H9 (cell line): ENCODE measurements around the gene TDRD3. TPM values are rescaled to one million over a fixed set of nuclear protein-coding genes. Genes with fewer than 3 reads are reported as not detected.

Experiments used
- DNase-seq: peaks from one replicate; pipeline ENCODE4 v3.0.0-alpha.2; 2017
- H2AFZ ChIP-seq: one replicate; pipeline ENCODE4 v1.6.1; 2013; ENCODE audit warnings: mild to moderate bottlenecking, low read length, control low read depth, moderate library complexity
- H2AK5ac ChIP-seq: 2 replicates; pipeline ENCODE4 v1.6.1; 2013; ENCODE audit warnings: low read length, control low read depth, mixed read lengths; ENCODE audit not compliant: insufficient read length
- H2BK120ac ChIP-seq: one replicate; pipeline ENCODE4 v1.6.1; 2013; ENCODE audit warnings: low read depth, mild to moderate bottlenecking, low read length, control low read depth, inconsistent platforms; ENCODE audit not compliant: poor library complexity, severe bottlenecking
- H2BK12ac ChIP-seq: 2 replicates; pipeline ENCODE4 v1.6.1; 2013; ENCODE audit warnings: low read length, control low read depth, mixed read lengths, low read depth; ENCODE audit not compliant: insufficient read length
- H2BK15ac ChIP-seq: 2 replicates; pipeline ENCODE4 v1.6.1; 2013; ENCODE audit warnings: low read depth, low read length, control low read depth
- H2BK20ac ChIP-seq: one replicate; pipeline ENCODE4 v1.6.1; 2013; ENCODE audit warnings: low read depth, mild to moderate bottlenecking, low read length, control low read depth, inconsistent platforms; ENCODE audit not compliant: poor library complexity, severe bottlenecking
- H2BK5ac ChIP-seq: 2 replicates; pipeline ENCODE4 v1.6.1; 2013; ENCODE audit warnings: low read length, control low read depth, mixed read lengths; ENCODE audit not compliant: insufficient read length
- H3K14ac ChIP-seq: 2 replicates; pipeline ENCODE4 v1.6.1; 2013; ENCODE audit warnings: low read length, control low read depth; ENCODE audit not compliant: insufficient read depth
- H3K18ac ChIP-seq: 2 replicates; pipeline ENCODE4 v1.6.1; 2013; ENCODE audit warnings: low read depth, mild to moderate bottlenecking, mixed read lengths, low read length, control low read depth; ENCODE audit not compliant: insufficient read length
- H3K23ac ChIP-seq: 2 replicates; pipeline ENCODE4 v1.6.1; 2013; ENCODE audit warnings: low read length, control low read depth, mixed read lengths, low read depth; ENCODE audit not compliant: insufficient read length
- H3K23me2 ChIP-seq: 2 replicates; pipeline ENCODE4 v1.6.1; 2013; ENCODE audit warnings: low read depth, mild to moderate bottlenecking, mixed read lengths, low read length, control low read depth; ENCODE audit not compliant: insufficient read length, poor library complexity, severe bottlenecking
- H3K27ac ChIP-seq: 2 replicates; pipeline ENCODE4 v1.5.1; 2013; ENCODE audit warnings: low read length, control low read depth, mixed read lengths, low read depth; ENCODE audit not compliant: insufficient read length
- H3K27me3 ChIP-seq: 2 replicates; pipeline ENCODE4 v1.6.1; 2013; ENCODE audit warnings: low read length, control low read depth, inconsistent platforms; ENCODE audit not compliant: insufficient read depth
- H3K4ac ChIP-seq: 2 replicates; pipeline ENCODE4 v1.6.1; 2013; ENCODE audit warnings: low read depth, mild to moderate bottlenecking, control low read depth, inconsistent platforms, low read length, moderate library complexity
- H3K4me1 ChIP-seq: 2 replicates; pipeline ENCODE4 v1.6.1; 2013; ENCODE audit warnings: low read length, control low read depth, inconsistent platforms; ENCODE audit not compliant: insufficient read depth
- H3K4me2 ChIP-seq: 2 replicates; pipeline ENCODE4 v1.6.1; 2013; ENCODE audit warnings: low read length, control low read depth, mixed read lengths; ENCODE audit not compliant: insufficient read length, insufficient read depth
- H3K56ac ChIP-seq: 2 replicates; pipeline ENCODE4 v1.6.1; 2013; ENCODE audit warnings: low read depth, mild to moderate bottlenecking, mixed read lengths, low read length, control low read depth; ENCODE audit not compliant: insufficient read length
- H3K79me1 ChIP-seq: 2 replicates; pipeline ENCODE4 v1.6.1; 2013; ENCODE audit warnings: low read depth, mild to moderate bottlenecking, moderate library complexity, low read length, control low read depth, inconsistent platforms; ENCODE audit not compliant: insufficient read depth, poor library complexity, severe bottlenecking
- H3K79me2 ChIP-seq: 2 replicates; pipeline ENCODE4 v1.6.1; 2013; ENCODE audit warnings: low read length, control low read depth, inconsistent platforms; ENCODE audit not compliant: insufficient read depth
- H3K9ac ChIP-seq: 2 replicates; pipeline ENCODE4 v1.6.1; 2013; ENCODE audit warnings: low read length, control low read depth, mixed read lengths; ENCODE audit not compliant: insufficient read length; ENCODE audit errors: extremely low read depth
- H3K9me3 ChIP-seq: one replicate; pipeline ENCODE4 v1.6.1; 2013; ENCODE audit warnings: low read depth, low read length, inconsistent platforms; ENCODE audit not compliant: control insufficient read depth
- H3T11ph ChIP-seq: one replicate; pipeline ENCODE4 v1.6.1; 2013; ENCODE audit warnings: mild to moderate bottlenecking, low read length, control low read depth, inconsistent platforms
- H4K20me1 ChIP-seq: one replicate; pipeline ENCODE4 v1.6.1; 2013; ENCODE audit not compliant: control insufficient read depth, insufficient read length, insufficient read depth
- H4K5ac ChIP-seq: 2 replicates; pipeline ENCODE4 v1.6.1; 2013; ENCODE audit warnings: low read depth, mild to moderate bottlenecking, mixed read lengths, low read length, control low read depth; ENCODE audit not compliant: insufficient read length
- H4K8ac ChIP-seq: replicated peaks from 2 replicates; pipeline ENCODE4 v1.6.1; 2013; ENCODE audit warnings: low read length, control low read depth, mixed read lengths, low read depth; ENCODE audit not compliant: insufficient read length
- H4K91ac ChIP-seq: 2 replicates; pipeline ENCODE4 v1.6.1; 2013; ENCODE audit warnings: low read depth, mild to moderate bottlenecking, moderate library complexity, mixed read lengths, low read length, control low read depth; ENCODE audit not compliant: insufficient read length
- H3K27ac Mint-ChIP-seq, 3 experiments: 2 replicates in 2 of 3; 3 replicates in 1 of 3; pipeline ENCODE4 v1.8.0; 2020 to 2021; ENCODE audit warnings: mixed read lengths in 3 of 3, mild to moderate bottlenecking in 1 of 3, moderate library complexity in 1 of 3
- H3K27me3 Mint-ChIP-seq: 2 replicates; pipeline ENCODE4 v1.8.0; 2021; ENCODE audit warnings: low read depth, mild to moderate bottlenecking, moderate library complexity, mixed read lengths
- H3K36me3 Mint-ChIP-seq, 3 experiments: 2 replicates in 2 of 3; 3 replicates in 1 of 3; pipeline ENCODE4 v1.8.0; 2020 to 2021; ENCODE audit warnings: low read depth in 3 of 3, mixed read lengths in 3 of 3; ENCODE audit not compliant: insufficient read depth in 1 of 3
- H3K4me1 Mint-ChIP-seq, 2 experiments: 2 replicates each; pipeline ENCODE4 v1.8.0; 2020; ENCODE audit warnings: mixed read lengths in 2 of 2
- H3K4me3 Mint-ChIP-seq, 2 experiments: 2 replicates in 1 of 2; 3 replicates in 1 of 2; pipeline ENCODE4 v1.8.0; 2020 to 2021; ENCODE audit warnings: mild to moderate bottlenecking in 2 of 2, mixed read lengths in 2 of 2, moderate library complexity in 1 of 2
- H3K9me3 Mint-ChIP-seq, 2 experiments: 2 replicates in 1 of 2; 3 replicates in 1 of 2; pipeline ENCODE4 v1.8.0; 2020; ENCODE audit warnings: mild to moderate bottlenecking in 2 of 2, mixed read lengths in 2 of 2, moderate library complexity in 1 of 2
- total RNA-seq: library from RNA; stranded (reverse); gene quantifications from 2 replicates; pipeline ENCODE4 v1.2.1, GENCODE V29; 2021
- TF ChIP-seq, protein P1 (sequence below): fragments of 200-600 bp; sonication (generic); conservative IDR thresholded peaks from 3 replicates; pipeline ENCODE4 v1.8.0; 2021; ENCODE audit warnings: antibody characterized with exemption, mild to moderate bottlenecking

Gene TDRD3
- total RNA-seq, 1 experiment from 2014 or later, result 16.1 TPM

- Mint-ChIP-seq H3K4me3 (no peak overlapping the region), H3K4me1 (peaks cover 43 to 46% of the 10 kb centered on the region in 2 experiments), H3K27ac (peak overlapping the region; percentile 7 to 99 (median 65); a peak in 6 of 7 replicates), H3K36me3 (peaks cover 24 to 29% (median 29%) of the 10 kb centered on the region in 3 experiments), H3K27me3 (no peaks in the 10 kb centered on the region), H3K9me3 (peaks cover 10 to 13% of the 10 kb centered on the region in 2 experiments; a peak in 4 of 5 replicates)
- Histone ChIP-seq H2BK5ac (no peak overlapping the region), H2AK5ac (peak overlapping the region; percentile 91), H3K4me1 (peaks cover 8% of the 10 kb centered on the region), H3K4me2 (no peak overlapping the region), H2BK20ac (no peak overlapping the region), H3K56ac (no peak overlapping the region), H3K4ac (no peak overlapping the region), H3K27ac (peak overlapping the region; percentile 75), H4K20me1 (no peaks in the 10 kb centered on the region), H3K79me2 (no peaks in the 10 kb centered on the region), H3K79me1 (no peaks in the 10 kb centered on the region), H3K14ac (no peak overlapping the region), H4K8ac (no peak overlapping the region), H3K18ac (no peak overlapping the region), H4K91ac (no peak overlapping the region), H3K23me2 (no peaks in the 10 kb centered on the region), H2AFZ (no peak overlapping the region), H2BK15ac (no peak overlapping the region), H2BK12ac (no peak overlapping the region), H4K5ac (no peak overlapping the region), H3K9ac (no peak overlapping the region), H3K27me3 (no peaks in the 10 kb centered on the region), H3K23ac (no peak overlapping the region), H2BK120ac (no peak overlapping the region), H3K9me3 (no peaks in the 10 kb centered on the region), H3T11ph (no peak overlapping the region)
- no peak for DNase-seq
- TF ChIP-seq, protein P1, sequence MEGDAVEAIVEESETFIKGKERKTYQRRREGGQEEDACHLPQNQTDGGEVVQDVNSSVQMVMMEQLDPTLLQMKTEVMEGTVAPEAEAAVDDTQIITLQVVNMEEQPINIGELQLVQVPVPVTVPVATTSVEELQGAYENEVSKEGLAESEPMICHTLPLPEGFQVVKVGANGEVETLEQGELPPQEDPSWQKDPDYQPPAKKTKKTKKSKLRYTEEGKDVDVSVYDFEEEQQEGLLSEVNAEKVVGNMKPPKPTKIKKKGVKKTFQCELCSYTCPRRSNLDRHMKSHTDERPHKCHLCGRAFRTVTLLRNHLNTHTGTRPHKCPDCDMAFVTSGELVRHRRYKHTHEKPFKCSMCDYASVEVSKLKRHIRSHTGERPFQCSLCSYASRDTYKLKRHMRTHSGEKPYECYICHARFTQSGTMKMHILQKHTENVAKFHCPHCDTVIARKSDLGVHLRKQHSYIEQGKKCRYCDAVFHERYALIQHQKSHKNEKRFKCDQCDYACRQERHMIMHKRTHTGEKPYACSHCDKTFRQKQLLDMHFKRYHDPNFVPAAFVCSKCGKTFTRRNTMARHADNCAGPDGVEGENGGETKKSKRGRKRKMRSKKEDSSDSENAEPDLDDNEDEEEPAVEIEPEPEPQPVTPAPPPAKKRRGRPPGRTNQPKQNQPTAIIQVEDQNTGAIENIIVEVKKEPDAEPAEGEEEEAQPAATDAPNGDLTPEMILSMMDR, result no peak
Measured at GRCh38 chr13:60571571-60571970, 174.6 kb downstream of the TDRD3 start.
